ENCODE measurements around the gene MBTD1.

DNA sequence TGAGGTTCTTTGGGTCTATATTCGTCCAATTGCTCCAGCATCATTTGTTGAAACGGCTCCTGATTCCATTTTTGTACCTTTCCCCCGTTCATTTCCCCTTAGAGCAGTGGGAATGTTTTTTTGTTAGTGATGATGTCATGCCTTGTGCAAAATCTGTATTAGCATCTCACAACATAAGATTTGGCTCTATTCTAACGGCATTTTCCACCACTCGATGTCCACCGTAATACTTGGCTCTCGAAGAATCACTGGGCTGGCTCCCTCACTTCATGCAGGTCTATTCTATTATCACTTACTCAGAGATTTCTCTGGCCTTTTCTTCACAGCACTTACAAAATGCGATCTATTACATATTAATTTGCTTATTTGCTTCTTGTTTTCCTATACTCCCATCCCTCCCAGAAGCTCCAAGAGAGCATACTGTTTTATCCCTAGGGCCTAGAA, 107.1 kb downstream of the MBTD1 start:
- no peak for TF ChIP-seq POLR2AphosphoS5 (IDR thresholded peaks at IDR 0.05)
- no peak for TF ChIP-seq CTCF (IDR thresholded peaks at IDR 0.05)
- TF ChIP-seq POLR2A (IDR thresholded peaks at IDR 0.05), result no peak
- no peak for TF ChIP-seq EP300 (IDR thresholded peaks at IDR 0.05)

Data from suprapubic skin (tissue), 4 donors.